Esophagus muscularis mucosa (tissue), 4 donors: ENCODE data around the gene DHPS. TPM values are rescaled to one million over a fixed set of nuclear protein-coding genes. Genes with fewer than 3 reads are reported as not detected.

Source experiments
- DNase-seq: peaks from one replicate; pipeline ENCODE4 v3.0.0-alpha.2; 2017; ENCODE audit errors: extremely low spot score
- H3K27ac ChIP-seq, 4 donors: fragments of 200-600 bp; sonication (generic); replicated peaks in 1 of 4; 1 replicate in 3 of 4; 2 replicates in 1 of 4; pipeline ENCODE4 v1.5.1; 2016 to 2019; ENCODE audit warnings: mild to moderate bottlenecking in 1 of 4
- H3K27me3 ChIP-seq, 4 donors: fragments of 200-600 bp; sonication (generic); one replicate each; pipeline versions ENCODE4 v1.5.1 to v1.6.0; 2016 to 2019
- H3K36me3 ChIP-seq, 4 donors: fragments of 200-600 bp; sonication (generic); one replicate each; pipeline ENCODE4 v1.5.1; 2016 to 2019
- H3K4me1 ChIP-seq, 4 donors: fragments of 200-600 bp; sonication (generic); one replicate each; pipeline ENCODE4 v1.5.1; 2016 to 2019
- H3K4me3 ChIP-seq, 4 donors: fragments of 200-600 bp; sonication (generic); 1 replicate in 2 of 4; 2 replicates in 2 of 4; pipeline ENCODE4 v1.5.1; 2016 to 2019; ENCODE audit warnings: mild to moderate bottlenecking in 4 of 4, moderate library complexity in 1 of 4
- H3K9me3 ChIP-seq, 4 donors: fragments of 200-600 bp; sonication (generic); 1 replicate in 3 of 4; 2 replicates in 1 of 4; pipeline ENCODE4 v1.5.1; 2016 to 2019
- EP300 ChIP-seq: sonication (generic); formaldehyde crosslinking; IDR thresholded peaks from one replicate; pipeline ENCODE4 v1.6.1; 2017; ENCODE audit warnings: antibody characterized with exemption
- POLR2A ChIP-seq: fragments of 450-650 bp; IDR thresholded peaks from one replicate; pipeline ENCODE4 v1.6.1; 2017; ENCODE audit warnings: antibody characterized with exemption, moderate library complexity, mild to moderate bottlenecking, low read depth
- POLR2AphosphoS5 ChIP-seq, 2 donors: sonication (generic); formaldehyde crosslinking; IDR thresholded peaks; one replicate each; pipeline ENCODE4 v1.6.1; 2017; ENCODE audit warnings: antibody characterized with exemption in 2 of 2
- WGBS: methylation state at CpG from one replicate; pipeline ENCODE4 v1.1.5; 2018; 5-methylcytosine and 5-hydroxymethylcytosine counted together
- intact Hi-C: fragments of 100-400 bp; cut with DNase I; formaldehyde crosslinking; loops from one replicate; pipeline ENCODE4 v1.15.1; 2023
- total RNA-seq, 4 donors: library from RNA; depleted of rRNA; stranded (reverse); fragments of >200 nt; gene quantifications; one replicate each; pipeline versions ENCODE4 v1.1.0 to v1.2.1, GENCODE V29; 2016
- TF ChIP-seq, protein P1 (sequence below), 3 experiments: fragments of 200-600 bp in 2 of 3; fragments of 450-650 bp in 1 of 3; sonication (generic) in 2 of 3; IDR thresholded peaks; one replicate each; pipeline ENCODE4 v1.5.1; 2017 to 2019; ENCODE audit warnings: antibody characterized with exemption in 3 of 3, mild to moderate bottlenecking in 2 of 3, moderate library complexity in 1 of 3

DHPS gene
- total RNA-seq, 4 donors from 2014 or later = 74.3 to 92.3 (median 85.0) TPM

DNA sequence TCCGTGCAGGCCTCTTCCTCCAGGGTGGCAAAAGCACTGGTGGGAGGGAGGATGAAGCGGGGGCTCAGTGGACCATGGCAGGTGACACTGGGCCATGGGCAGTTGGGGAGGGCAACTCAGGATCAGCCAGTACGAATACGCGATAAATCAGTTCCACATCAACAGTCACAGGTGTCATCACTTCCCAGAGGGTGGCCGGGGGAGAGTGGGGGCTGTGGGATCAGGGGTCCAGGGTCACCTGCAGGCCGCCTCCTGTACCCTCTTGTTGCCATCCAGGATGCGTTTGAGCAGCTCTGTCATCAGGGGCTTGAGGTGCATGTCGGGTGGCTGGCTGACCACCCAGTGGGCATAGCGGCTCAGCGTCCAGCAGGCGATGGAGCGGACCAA lies 24.6 kb upstream of the DHPS start:
- TF ChIP-seq, protein P1, sequence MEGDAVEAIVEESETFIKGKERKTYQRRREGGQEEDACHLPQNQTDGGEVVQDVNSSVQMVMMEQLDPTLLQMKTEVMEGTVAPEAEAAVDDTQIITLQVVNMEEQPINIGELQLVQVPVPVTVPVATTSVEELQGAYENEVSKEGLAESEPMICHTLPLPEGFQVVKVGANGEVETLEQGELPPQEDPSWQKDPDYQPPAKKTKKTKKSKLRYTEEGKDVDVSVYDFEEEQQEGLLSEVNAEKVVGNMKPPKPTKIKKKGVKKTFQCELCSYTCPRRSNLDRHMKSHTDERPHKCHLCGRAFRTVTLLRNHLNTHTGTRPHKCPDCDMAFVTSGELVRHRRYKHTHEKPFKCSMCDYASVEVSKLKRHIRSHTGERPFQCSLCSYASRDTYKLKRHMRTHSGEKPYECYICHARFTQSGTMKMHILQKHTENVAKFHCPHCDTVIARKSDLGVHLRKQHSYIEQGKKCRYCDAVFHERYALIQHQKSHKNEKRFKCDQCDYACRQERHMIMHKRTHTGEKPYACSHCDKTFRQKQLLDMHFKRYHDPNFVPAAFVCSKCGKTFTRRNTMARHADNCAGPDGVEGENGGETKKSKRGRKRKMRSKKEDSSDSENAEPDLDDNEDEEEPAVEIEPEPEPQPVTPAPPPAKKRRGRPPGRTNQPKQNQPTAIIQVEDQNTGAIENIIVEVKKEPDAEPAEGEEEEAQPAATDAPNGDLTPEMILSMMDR (IDR thresholded peaks at IDR 0.05) = no peak
- TF ChIP-seq POLR2A (no peak), POLR2AphosphoS5 (IDR thresholded peaks at IDR 0.05) (no peak), EP300 (no peak)
- DNase-seq = no peak
- no peak overlapping the region for H3K27ac ChIP-seq
- no peaks in the 10 kb centered on the region for H3K9me3 ChIP-seq
- H3K27me3 ChIP-seq = no peaks in the 10 kb centered on the region
- intact Hi-C loops = no loop called here
- peaks cover 91 to 100% (median 100%) of the 10 kb centered on the region in 4 donors for H3K36me3 ChIP-seq
- no peaks in the 10 kb centered on the region for H3K4me1 ChIP-seq
- H3K4me3 ChIP-seq = no peak overlapping the region
- 90% methylated on average over 9 of the region's 13 CpGs for WGBS

DNA sequence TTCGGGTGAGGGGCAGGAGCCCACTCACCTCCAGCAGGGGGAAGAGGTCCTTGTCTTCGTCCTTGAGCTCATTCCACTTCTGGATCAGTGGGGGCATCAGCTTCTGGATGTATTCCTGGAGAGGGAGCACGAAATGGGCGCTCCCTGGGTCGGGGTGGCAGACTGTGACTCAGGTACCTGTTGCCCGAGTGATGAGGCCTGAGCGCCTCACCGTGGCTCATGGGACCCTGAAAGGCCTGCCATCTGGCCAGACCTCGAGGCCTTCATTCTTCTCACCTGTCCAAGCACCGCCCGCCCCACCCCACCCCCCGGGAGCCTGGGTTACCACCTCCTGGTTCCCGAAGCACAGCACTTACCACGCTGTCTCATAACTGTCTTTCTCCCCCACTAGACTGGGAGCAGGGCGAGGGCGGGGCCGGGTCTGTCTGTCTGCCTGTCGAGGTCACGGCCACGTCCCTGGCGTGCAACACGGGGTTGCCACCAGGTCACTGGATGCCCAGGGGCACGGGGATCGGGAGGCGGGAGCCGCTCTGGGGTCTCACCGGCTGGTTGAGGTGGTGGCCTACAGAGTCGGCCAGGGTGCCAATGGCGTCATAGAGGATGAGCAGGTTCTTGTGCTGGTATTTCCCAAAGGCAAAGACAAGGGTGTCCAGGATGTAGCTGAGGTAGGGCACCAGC lies 24.1 kb upstream of the DHPS start:
- Histone ChIP-seq H3K4me3 (no peak overlapping the region), H3K27ac (no peak overlapping the region), H3K9me3 (no peaks in the 10 kb centered on the region), H3K27me3 (no peaks in the 10 kb centered on the region), H3K36me3 (peaks cover 91 to 100% (median 100%) of the 10 kb centered on the region in 4 donors), H3K4me1 (no peaks in the 10 kb centered on the region)
- TF ChIP-seq, protein P1 (IDR thresholded peaks at IDR 0.05) = no peak
- TF ChIP-seq POLR2AphosphoS5 (IDR thresholded peaks at IDR 0.05) (no peak), EP300 (no peak), POLR2A (no peak)
- 76% methylated on average over 7 of the region's 29 CpGs for WGBS
- intact Hi-C loops = no loop called here
- no peak for DNase-seq

DNA sequence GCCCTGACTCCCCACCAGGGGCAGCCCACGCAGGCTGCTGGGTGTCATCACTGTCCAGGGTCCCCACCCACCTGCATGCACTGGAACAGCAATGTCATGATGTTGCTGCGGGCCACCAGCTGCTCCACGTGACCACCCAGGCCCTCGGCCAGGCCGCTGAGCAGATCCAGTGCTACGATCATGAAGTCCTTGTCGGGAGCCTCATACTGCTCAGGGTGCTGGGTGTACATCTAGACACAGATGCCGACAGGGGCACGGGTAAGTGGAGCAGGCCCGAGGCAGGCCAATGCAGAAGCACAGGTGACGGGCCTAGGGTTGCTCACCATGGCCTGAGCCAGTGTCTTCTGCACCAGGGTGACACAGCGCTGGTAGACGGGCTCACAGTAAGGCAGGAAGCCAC lies 23.5 kb upstream of the DHPS start:
- H3K36me3 ChIP-seq = peaks cover 91 to 100% (median 100%) of the 10 kb centered on the region in 4 donors
- WGBS = 92% methylated on average over 1 of the region's 13 CpGs
- TF ChIP-seq POLR2A (no peak), POLR2AphosphoS5 (IDR thresholded peaks at IDR 0.05) (no peak), EP300 (no peak)
- TF ChIP-seq, protein P1 (IDR thresholded peaks at IDR 0.05) = no peak

DNA sequence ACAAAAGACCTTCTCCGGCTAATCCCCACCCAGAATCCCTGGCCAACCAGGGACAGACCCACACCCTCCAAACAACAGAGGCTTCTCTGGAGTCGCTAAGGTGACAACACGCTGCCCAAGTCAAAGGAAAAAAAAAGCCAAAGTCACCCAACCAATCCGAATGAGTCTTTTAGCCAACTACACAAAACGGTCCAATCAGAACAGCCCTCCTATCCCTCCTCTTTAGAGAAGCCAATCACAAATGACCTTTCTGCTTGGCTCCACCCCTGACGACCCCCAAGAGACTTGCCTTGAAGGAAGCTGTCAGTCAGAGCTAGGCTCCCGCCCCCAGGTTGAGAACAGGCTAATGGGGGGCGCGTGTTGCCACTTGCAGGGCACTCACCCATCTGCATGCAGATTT lies 21.4 kb upstream of the DHPS start:
- Histone ChIP-seq H3K4me1 (no peaks in the 10 kb centered on the region), H3K9me3 (no peaks in the 10 kb centered on the region), H3K27ac (no peak overlapping the region), H3K27me3 (no peaks in the 10 kb centered on the region), H3K4me3 (no peak overlapping the region), H3K36me3 (peaks cover 73 to 96% (median 92%) of the 10 kb centered on the region in 4 donors)
- intact Hi-C loops = no loop called here
- DNase-seq = no peak
- 60% methylated on average over 8 of the region's 9 CpGs for WGBS
- no peak for TF ChIP-seq POLR2AphosphoS5 (IDR thresholded peaks at IDR 0.05)
- TF ChIP-seq, protein P1 (IDR thresholded peaks at IDR 0.05) = no peak
- TF ChIP-seq POLR2A = no peak
- no peak for TF ChIP-seq EP300

More for the DNA sequence above, 23.5 kb upstream of the DHPS start:
- no peaks in the 10 kb centered on the region for H3K27me3 ChIP-seq
- H3K4me3 ChIP-seq = no peak overlapping the region
- no peak for DNase-seq
- H3K9me3 ChIP-seq = no peaks in the 10 kb centered on the region
- H3K4me1 ChIP-seq = no peaks in the 10 kb centered on the region
- no peak overlapping the region for H3K27ac ChIP-seq
- intact Hi-C loops = no loop called here
